ENCODE results near the gene SFXN3. TPM values are rescaled to one million over a fixed set of nuclear protein-coding genes. Genes with fewer than 3 reads are reported as not detected.

SFXN3 gene
- total RNA-seq, 1 experiment from 2014 or later, result 2.8 TPM

DNA sequence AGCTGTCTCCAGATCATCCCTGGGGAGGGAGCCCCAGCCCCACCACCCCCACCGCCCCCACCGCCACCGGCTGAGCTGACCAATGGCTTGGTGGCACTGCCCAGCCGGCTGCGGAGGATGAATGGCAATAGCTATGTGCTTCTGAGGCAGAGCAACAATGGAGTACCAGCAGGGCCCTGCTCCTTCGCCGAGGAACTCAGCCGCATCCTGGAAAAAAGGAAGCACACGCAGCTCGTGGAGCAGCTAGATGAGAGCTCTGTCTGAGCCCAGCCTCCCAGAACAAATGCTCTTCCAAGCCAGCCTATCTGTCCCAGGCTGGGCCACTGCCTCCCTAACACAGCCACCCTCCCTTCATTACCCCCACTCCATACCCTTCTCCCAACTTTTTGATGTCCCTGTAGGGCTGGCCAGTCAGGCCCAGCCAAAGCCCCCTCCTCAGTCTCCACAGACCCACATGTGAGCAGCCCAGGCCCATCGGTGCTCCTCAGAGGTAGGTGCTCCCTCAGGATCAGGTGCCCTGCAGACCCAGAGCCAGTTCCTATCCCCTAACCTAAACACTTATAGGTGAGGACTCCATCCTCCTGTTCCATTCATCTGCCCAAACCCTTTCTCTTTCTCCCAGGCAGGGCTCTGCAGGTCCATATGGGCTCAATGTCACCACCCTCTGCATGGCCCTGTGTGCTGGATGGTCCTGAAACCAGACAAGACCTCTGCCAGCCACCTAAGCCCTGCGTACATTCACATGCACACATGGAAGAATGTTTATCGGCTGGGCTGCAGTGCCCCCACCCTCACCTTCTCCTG is 47.0 kb upstream of the SFXN3 start:
- Histone ChIP-seq H2BK120ac (ENCODE audit: low read depth, low read length, poor library complexity, severe bottlenecking) (no peak overlapping the region), H2AFZ (ENCODE audit: low read length) (no peak overlapping the region), H3K4me1 (ENCODE audit: insufficient read depth, low read length) (no peaks in the 10 kb centered on the region; the same call in 1 of the 2 replicates), H3K27me3 (ENCODE audit: insufficient read depth, low read length) (no peaks in the 10 kb centered on the region), H3K23me2 (ENCODE audit: insufficient read length, low read depth, low read length, poor library complexity, severe bottlenecking) (peaks cover 8% of the 10 kb centered on the region), H3K79me2 (ENCODE audit: insufficient read depth, low read length) (peaks cover 14% of the 10 kb centered on the region; the same call in 1 of the 2 replicates), H2AK5ac (ENCODE audit: insufficient read length, low read length) (no peak overlapping the region), H3K27ac (ENCODE audit: insufficient read length, low read depth, low read length) (no peak overlapping the region), H4K20me1 (ENCODE audit: control insufficient read depth, insufficient read depth, insufficient read length) (no peaks in the 10 kb centered on the region), H2BK20ac (ENCODE audit: low read depth, low read length, poor library complexity, severe bottlenecking) (no peak overlapping the region), H3K23ac (ENCODE audit: insufficient read length, low read depth, low read length) (no peak overlapping the region), H3T11ph (ENCODE audit: low read length) (no peak overlapping the region), H3K4me2 (ENCODE audit: insufficient read depth, insufficient read length, low read length) (no peak overlapping the region), H3K14ac (ENCODE audit: insufficient read depth, low read length) (no peak overlapping the region), H3K79me1 (ENCODE audit: insufficient read depth, low read depth, low read length, poor library complexity, severe bottlenecking) (peaks cover 7% of the 10 kb centered on the region), H2BK15ac (ENCODE audit: low read depth, low read length) (no peak overlapping the region), H3K18ac (ENCODE audit: insufficient read length, low read depth, low read length) (no peak overlapping the region), H2BK5ac (ENCODE audit: insufficient read length, low read length) (no peak overlapping the region), H4K5ac (ENCODE audit: insufficient read length, low read depth, low read length) (no peak overlapping the region), H4K91ac (ENCODE audit: insufficient read length, low read depth, low read length) (no peak overlapping the region), H3K56ac (ENCODE audit: insufficient read length, low read depth, low read length) (no peak overlapping the region), H4K8ac (replicated peaks; ENCODE audit: insufficient read length, low read depth, low read length) (no peak overlapping the region), H3K9me3 (ENCODE audit: control insufficient read depth, low read depth, low read length) (no peaks in the 10 kb centered on the region), H2BK12ac (ENCODE audit: insufficient read length, low read depth, low read length) (no peak overlapping the region), H3K4ac (ENCODE audit: low read depth, low read length) (no peak overlapping the region), H3K9ac (ENCODE audit: extremely low read depth, insufficient read length, low read length) (no peak overlapping the region)
- Mint-ChIP-seq H3K27me3 (ENCODE audit: low read depth) (no peaks in the 10 kb centered on the region), H3K27ac (peak overlapping the region; percentile 64 to 96 (median 75); a peak in 3 of 7 replicates), H3K9me3 (peaks cover 0 to 2% of the 10 kb centered on the region in 2 experiments; a peak in 3 of 5 replicates), H3K36me3 (ENCODE audit: insufficient read depth in 1 of 3, low read depth in 3 of 3) (peaks cover 9 to 32% (median 28%) of the 10 kb centered on the region in 3 experiments; a peak in 6 of 7 replicates), H3K4me3 (no peak overlapping the region), H3K4me1 (peaks cover 6 to 16% of the 10 kb centered on the region in 2 experiments)
- no CpG with 5 or more reads among the region's 13 CpGs for WGBS (ENCODE audit: extremely low coverage, insufficient read length, low lambda C conversion rate)
- TF ChIP-seq, protein P1, sequence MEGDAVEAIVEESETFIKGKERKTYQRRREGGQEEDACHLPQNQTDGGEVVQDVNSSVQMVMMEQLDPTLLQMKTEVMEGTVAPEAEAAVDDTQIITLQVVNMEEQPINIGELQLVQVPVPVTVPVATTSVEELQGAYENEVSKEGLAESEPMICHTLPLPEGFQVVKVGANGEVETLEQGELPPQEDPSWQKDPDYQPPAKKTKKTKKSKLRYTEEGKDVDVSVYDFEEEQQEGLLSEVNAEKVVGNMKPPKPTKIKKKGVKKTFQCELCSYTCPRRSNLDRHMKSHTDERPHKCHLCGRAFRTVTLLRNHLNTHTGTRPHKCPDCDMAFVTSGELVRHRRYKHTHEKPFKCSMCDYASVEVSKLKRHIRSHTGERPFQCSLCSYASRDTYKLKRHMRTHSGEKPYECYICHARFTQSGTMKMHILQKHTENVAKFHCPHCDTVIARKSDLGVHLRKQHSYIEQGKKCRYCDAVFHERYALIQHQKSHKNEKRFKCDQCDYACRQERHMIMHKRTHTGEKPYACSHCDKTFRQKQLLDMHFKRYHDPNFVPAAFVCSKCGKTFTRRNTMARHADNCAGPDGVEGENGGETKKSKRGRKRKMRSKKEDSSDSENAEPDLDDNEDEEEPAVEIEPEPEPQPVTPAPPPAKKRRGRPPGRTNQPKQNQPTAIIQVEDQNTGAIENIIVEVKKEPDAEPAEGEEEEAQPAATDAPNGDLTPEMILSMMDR (conservative IDR thresholded peaks at IDR 0.05), result no peak
- DNase-seq, result no peak

Data from H9 (cell line).